ENCODE measurements around the gene UBE2R2.
"Not testable (repeated sequence)": the region's sequence is repeated elsewhere in the genome, so short reads cannot be mapped to it uniquely, and the experiment has no call there.

The UBE2R2 gene

DNA sequence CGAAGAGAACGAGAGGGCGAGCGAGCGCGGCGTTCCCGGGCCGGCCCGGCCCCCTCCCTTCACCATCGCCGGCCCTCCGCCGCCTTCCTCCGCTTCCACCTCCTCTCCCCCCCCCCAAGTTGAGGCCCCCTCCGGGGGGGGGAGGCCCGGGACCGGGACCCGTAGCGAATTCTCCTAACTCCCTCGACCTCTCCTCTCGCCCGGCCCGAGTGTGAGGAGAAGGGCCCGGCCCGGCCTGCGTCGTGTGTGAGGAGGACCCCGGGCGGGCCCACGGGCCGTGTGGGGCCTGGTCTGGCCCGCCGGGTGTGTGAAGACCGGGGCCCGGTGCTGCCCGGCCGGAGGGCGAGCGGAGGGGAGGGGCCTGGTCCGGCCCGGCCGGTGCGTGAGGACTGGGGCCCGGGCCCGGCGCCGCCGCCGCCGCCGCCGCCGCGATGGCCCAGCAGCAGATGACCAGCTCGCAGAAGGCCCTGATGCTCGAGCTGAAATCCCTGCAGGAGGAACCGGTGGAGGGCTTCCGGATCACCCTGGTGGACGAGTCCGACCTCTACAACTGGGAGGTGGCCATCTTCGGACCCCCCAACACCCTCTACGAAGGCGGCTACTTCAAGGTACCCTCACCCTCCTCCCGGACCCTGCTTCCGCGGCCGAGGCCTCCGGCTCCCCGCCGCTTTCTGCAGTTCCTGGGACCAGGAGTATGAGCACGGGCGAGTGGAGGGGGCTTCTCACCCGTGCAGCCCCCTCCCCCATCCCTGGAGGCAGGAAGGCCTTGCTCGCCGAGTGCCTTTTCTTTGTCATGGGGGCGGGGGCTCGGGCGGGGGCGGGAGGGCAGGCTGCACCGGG, 587 bp downstream of the UBE2R2 start:
- H3K27ac ChIP-seq (ENCODE audit: low read depth in 2 of 2, low read length in 2 of 2), result peak overlapping the region; percentile 99 to 100
- peak overlapping the region; percentile 87 to 97 for H3K9ac ChIP-seq (ENCODE audit: low read depth in 1 of 2, low read length in 2 of 2)
- no peaks in the 10 kb centered on the region for H3K9me3 ChIP-seq (ENCODE audit: control insufficient read depth in 2 of 2, low read length in 2 of 2)
- no peaks in the 10 kb centered on the region for H3K36me3 ChIP-seq (ENCODE audit: control insufficient read depth in 2 of 2, insufficient read depth in 2 of 2, low read length in 2 of 2)
- H3K4me1 ChIP-seq (ENCODE audit: control insufficient read depth in 2 of 2, insufficient read depth in 2 of 2, low read length in 2 of 2), result peaks cover 32 to 42% of the 10 kb centered on the region in 2 donors
- H3K4me3 ChIP-seq (ENCODE audit: low read length in 2 of 2), result peak overlapping the region; percentile 82 to 94
- no peaks in the 10 kb centered on the region for H3K27me3 ChIP-seq (ENCODE audit: control insufficient read depth in 2 of 2, insufficient read depth in 2 of 2, low read length in 2 of 2)

DNA sequence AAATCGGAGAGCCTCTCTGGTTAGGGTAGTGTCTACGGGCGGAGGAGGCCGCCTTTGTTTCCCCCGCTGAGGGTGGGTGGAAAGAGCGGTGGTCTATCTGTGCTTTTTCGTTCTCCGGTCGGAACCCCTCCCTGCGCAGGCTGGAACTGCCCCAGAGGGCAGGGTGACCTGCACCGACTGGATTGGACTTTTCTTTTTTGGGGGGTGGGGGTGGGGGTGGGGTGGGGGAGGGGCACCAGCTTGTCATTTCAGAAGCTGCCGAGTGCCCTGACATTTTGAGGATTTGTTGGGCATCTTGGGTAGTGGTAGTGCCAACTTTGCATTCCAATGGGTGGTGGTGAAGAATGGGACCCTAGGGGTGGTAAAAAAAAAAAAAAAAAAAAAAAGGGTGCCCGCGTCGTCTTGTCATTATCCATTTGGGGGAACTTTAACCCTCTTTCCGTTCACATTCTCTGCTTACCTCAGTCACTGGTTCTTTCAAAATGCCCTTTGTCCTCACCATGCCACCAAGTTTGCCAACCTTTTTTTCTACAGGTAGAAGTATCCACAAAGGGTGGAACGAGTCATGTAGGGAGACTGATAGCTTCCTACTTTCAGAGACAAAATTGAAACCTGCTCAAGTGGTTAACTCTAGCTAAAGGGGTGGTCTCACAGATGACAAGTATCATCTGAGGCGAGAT, 1.3 kb downstream of the UBE2R2 start:
- Histone ChIP-seq H3K36me3 (ENCODE audit: control insufficient read depth in 2 of 2, insufficient read depth in 2 of 2, low read length in 2 of 2) (no peaks in the 10 kb centered on the region), H3K27me3 (ENCODE audit: control insufficient read depth in 2 of 2, insufficient read depth in 2 of 2, low read length in 2 of 2) (no peaks in the 10 kb centered on the region), H3K9ac (ENCODE audit: low read depth in 1 of 2, low read length in 2 of 2) (peak overlapping the region; percentile 85 to 87), H3K9me3 (ENCODE audit: control insufficient read depth in 2 of 2, low read length in 2 of 2) (no peaks in the 10 kb centered on the region), H3K27ac (ENCODE audit: low read depth in 2 of 2, low read length in 2 of 2) (peak overlapping the region; percentile 99 to 100), H3K4me1 (ENCODE audit: control insufficient read depth in 2 of 2, insufficient read depth in 2 of 2, low read length in 2 of 2) (peaks cover 32 to 42% of the 10 kb centered on the region in 2 donors), H3K4me3 (ENCODE audit: low read length in 2 of 2) (peak overlapping the region; percentile 82 to 94)

DNA sequence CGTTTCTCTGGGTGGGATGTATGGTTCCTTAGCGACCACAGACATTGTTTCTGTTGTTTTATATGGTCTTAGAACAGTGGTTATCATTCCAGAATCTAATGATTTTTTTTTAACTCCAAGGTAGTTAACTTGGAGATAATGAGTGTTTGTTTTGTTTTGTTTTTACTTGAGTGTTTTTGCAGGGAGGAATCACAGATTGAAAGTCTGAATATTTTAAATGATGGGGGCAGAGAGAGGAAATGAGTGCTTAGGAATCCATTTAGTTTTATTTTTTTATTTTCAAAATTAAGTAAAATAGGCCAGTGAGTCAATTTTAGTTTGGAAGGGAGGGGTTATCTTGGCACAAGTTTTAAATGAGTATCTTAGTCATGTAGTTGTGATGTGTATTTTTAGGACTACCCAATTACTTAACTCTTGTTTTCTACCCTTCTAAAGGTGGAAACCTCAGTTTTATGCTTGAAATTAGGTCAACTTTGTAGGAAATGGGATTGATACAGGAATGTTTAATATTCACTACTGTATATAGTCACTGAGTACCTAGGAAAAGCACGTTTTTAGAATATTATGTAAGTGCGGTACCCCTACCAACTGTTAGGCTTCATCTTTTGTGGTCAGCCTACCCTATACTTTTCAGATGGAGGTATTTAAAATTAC, 2.0 kb downstream of the UBE2R2 start:
- Histone ChIP-seq H3K9me3 (ENCODE audit: control insufficient read depth in 2 of 2, low read length in 2 of 2) (no peaks in the 10 kb centered on the region), H3K9ac (ENCODE audit: low read depth in 1 of 2, low read length in 2 of 2) (peak overlapping the region; percentile 85 to 87), H3K27me3 (ENCODE audit: control insufficient read depth in 2 of 2, insufficient read depth in 2 of 2, low read length in 2 of 2) (no peaks in the 10 kb centered on the region), H3K4me3 (ENCODE audit: low read length in 2 of 2) (peak overlapping the region; percentile 82 to 94), H3K27ac (ENCODE audit: low read depth in 2 of 2, low read length in 2 of 2) (peak overlapping the region; percentile 99 to 100), H3K36me3 (ENCODE audit: control insufficient read depth in 2 of 2, insufficient read depth in 2 of 2, low read length in 2 of 2) (no peaks in the 10 kb centered on the region), H3K4me1 (ENCODE audit: control insufficient read depth in 2 of 2, insufficient read depth in 2 of 2, low read length in 2 of 2) (peaks cover 29 to 39% of the 10 kb centered on the region in 2 donors)

- no peaks in the 10 kb centered on the region for H3K36me3 ChIP-seq (ENCODE audit: control insufficient read depth in 2 of 2, insufficient read depth in 2 of 2, low read length in 2 of 2)
- H3K4me1 ChIP-seq (ENCODE audit: control insufficient read depth in 2 of 2, insufficient read depth in 2 of 2, low read length in 2 of 2), result peaks cover 19 to 28% of the 10 kb centered on the region in 2 donors
- no peaks in the 10 kb centered on the region for H3K27me3 ChIP-seq (ENCODE audit: control insufficient read depth in 2 of 2, insufficient read depth in 2 of 2, low read length in 2 of 2)
- no peak overlapping the region for H3K27ac ChIP-seq (ENCODE audit: low read depth in 2 of 2, low read length in 2 of 2)
- no peaks in the 10 kb centered on the region for H3K9me3 ChIP-seq (ENCODE audit: control insufficient read depth in 2 of 2, low read length in 2 of 2)
- no peak overlapping the region for H3K4me3 ChIP-seq (ENCODE audit: low read length in 2 of 2)
- H3K9ac ChIP-seq (ENCODE audit: low read depth in 1 of 2, low read length in 2 of 2), result no peak overlapping the region
Measured at GRCh38 chr9:33820231-33820745, 3.3 kb downstream of the UBE2R2 start.

DNA sequence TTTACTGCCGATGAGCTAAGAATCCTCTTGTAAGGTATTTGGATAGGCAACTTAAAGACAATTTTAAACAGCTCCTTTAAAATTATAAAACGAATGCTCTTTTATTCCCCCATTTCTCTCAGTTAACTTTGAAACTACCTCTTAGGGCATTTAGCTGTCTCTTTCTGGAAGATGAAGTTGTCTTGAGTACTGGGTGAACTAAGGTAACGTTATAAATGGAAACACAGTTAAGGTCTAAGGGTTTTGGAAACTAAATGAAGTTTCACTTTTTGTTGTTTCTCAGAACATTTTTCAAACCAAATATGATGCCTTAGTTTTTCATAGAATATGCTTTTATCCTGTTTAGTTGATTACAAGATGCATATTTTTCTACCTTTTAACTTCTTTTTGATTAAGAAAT, 6.8 kb downstream of the UBE2R2 start:
- Histone ChIP-seq H3K4me1 (ENCODE audit: control insufficient read depth in 2 of 2, insufficient read depth in 2 of 2, low read length in 2 of 2) (peaks cover 4 to 12% of the 10 kb centered on the region in 2 donors), H3K36me3 (ENCODE audit: control insufficient read depth in 2 of 2, insufficient read depth in 2 of 2, low read length in 2 of 2) (no peaks in the 10 kb centered on the region), H3K4me3 (ENCODE audit: low read length in 2 of 2) (no peak overlapping the region), H3K27ac (ENCODE audit: low read depth in 2 of 2, low read length in 2 of 2) (no peak overlapping the region), H3K27me3 (ENCODE audit: control insufficient read depth in 2 of 2, insufficient read depth in 2 of 2, low read length in 2 of 2) (no peaks in the 10 kb centered on the region), H3K9ac (ENCODE audit: low read depth in 1 of 2, low read length in 2 of 2) (no peak overlapping the region), H3K9me3 (ENCODE audit: control insufficient read depth in 2 of 2, low read length in 2 of 2) (no peaks in the 10 kb centered on the region)

DNA sequence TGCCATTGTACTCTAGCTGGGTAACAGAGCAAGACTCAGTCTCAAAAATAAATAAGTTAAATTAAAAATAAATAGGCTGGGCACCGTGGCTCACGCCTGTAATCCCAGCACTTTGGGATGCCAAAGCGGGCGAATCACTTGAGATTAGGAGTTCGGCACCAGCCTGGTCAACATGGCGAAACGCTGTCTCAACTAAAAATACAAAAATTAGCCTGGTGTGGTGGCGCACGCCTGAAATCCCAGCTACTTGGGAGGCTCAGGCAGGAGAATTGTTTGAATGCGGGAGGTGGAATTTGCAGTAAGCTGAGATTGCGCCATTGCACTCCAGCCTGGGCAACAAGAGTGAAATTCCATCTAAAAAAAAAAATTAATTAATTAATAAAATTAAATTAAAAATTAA, 10.3 kb downstream of the UBE2R2 start:
- H3K27ac ChIP-seq (ENCODE audit: low read depth in 2 of 2, low read length in 2 of 2); H3K9ac ChIP-seq (ENCODE audit: low read depth in 1 of 2, low read length in 2 of 2); H3K9me3 ChIP-seq (ENCODE audit: control insufficient read depth in 2 of 2, low read length in 2 of 2); H3K4me1 ChIP-seq (ENCODE audit: control insufficient read depth in 2 of 2, insufficient read depth in 2 of 2, low read length in 2 of 2); H3K36me3 ChIP-seq (ENCODE audit: control insufficient read depth in 2 of 2, insufficient read depth in 2 of 2, low read length in 2 of 2); H3K4me3 ChIP-seq (ENCODE audit: low read length in 2 of 2); H3K27me3 ChIP-seq (ENCODE audit: control insufficient read depth in 2 of 2, insufficient read depth in 2 of 2, low read length in 2 of 2): not testable (repeated sequence)

- H3K4me1 ChIP-seq (ENCODE audit: control insufficient read depth in 2 of 2, insufficient read depth in 2 of 2, low read length in 2 of 2); H3K27me3 ChIP-seq (ENCODE audit: control insufficient read depth in 2 of 2, insufficient read depth in 2 of 2, low read length in 2 of 2); H3K27ac ChIP-seq (ENCODE audit: low read depth in 2 of 2, low read length in 2 of 2); H3K36me3 ChIP-seq (ENCODE audit: control insufficient read depth in 2 of 2, insufficient read depth in 2 of 2, low read length in 2 of 2); H3K9ac ChIP-seq (ENCODE audit: low read depth in 1 of 2, low read length in 2 of 2); H3K9me3 ChIP-seq (ENCODE audit: control insufficient read depth in 2 of 2, low read length in 2 of 2); H3K4me3 ChIP-seq (ENCODE audit: low read length in 2 of 2): not testable (repeated sequence)
Measured at GRCh38 chr9:33829641-33830230, 12.8 kb downstream of the UBE2R2 start.

DNA sequence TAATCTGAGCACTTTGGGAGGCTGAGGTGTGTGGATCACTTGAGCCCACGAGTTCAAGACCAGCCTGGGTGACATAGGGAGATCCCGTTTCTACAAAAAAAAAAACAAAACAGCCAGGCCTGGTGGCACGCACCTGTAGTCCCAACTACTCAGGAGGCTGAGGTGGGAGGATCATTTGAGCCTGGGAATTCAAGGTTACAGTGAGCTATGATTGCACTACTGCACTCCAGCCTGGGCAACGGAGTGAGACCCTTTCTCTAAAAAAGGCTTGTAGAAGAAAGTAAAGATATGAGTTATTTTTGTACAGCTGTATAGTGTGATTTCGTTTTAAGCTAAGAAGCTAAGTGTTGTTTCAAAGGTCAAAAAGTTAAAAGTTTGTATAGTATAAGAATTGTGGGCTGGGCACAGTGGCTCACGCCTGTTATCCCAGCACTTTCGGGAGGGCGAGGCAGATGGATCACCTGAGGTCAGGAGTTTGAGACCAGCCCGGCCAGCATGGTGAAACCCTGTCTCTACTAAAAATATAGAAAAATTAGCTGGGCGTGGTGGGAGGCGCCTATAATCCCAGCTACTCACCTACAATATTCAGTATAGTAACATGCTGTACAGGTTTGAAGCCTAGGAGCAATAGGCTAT, 18.8 kb downstream of the UBE2R2 start:
- Histone ChIP-seq H3K9me3 (ENCODE audit: control insufficient read depth in 2 of 2, low read length in 2 of 2) (no peaks in the 10 kb centered on the region), H3K4me1 (ENCODE audit: control insufficient read depth in 2 of 2, insufficient read depth in 2 of 2, low read length in 2 of 2) (peaks cover 4% of the 10 kb centered on the region in 2 donors), H3K27ac (ENCODE audit: low read depth in 2 of 2, low read length in 2 of 2) (no peak overlapping the region), H3K9ac (ENCODE audit: low read depth in 1 of 2, low read length in 2 of 2) (no peak overlapping the region), H3K36me3 (ENCODE audit: control insufficient read depth in 2 of 2, insufficient read depth in 2 of 2, low read length in 2 of 2) (no peaks in the 10 kb centered on the region), H3K27me3 (ENCODE audit: control insufficient read depth in 2 of 2, insufficient read depth in 2 of 2, low read length in 2 of 2) (no peaks in the 10 kb centered on the region), H3K4me3 (ENCODE audit: low read length in 2 of 2) (no peak overlapping the region)

GRCh38 chr9:33836261-33836660, 19.3 kb downstream of the UBE2R2 start:
- H3K4me1 ChIP-seq (ENCODE audit: control insufficient read depth in 2 of 2, insufficient read depth in 2 of 2, low read length in 2 of 2); H3K27ac ChIP-seq (ENCODE audit: low read depth in 2 of 2, low read length in 2 of 2); H3K4me3 ChIP-seq (ENCODE audit: low read length in 2 of 2); H3K9me3 ChIP-seq (ENCODE audit: control insufficient read depth in 2 of 2, low read length in 2 of 2); H3K27me3 ChIP-seq (ENCODE audit: control insufficient read depth in 2 of 2, insufficient read depth in 2 of 2, low read length in 2 of 2); H3K9ac ChIP-seq (ENCODE audit: low read depth in 1 of 2, low read length in 2 of 2); H3K36me3 ChIP-seq (ENCODE audit: control insufficient read depth in 2 of 2, insufficient read depth in 2 of 2, low read length in 2 of 2): not testable (repeated sequence)

Data from mucosa of rectum (tissue), 2 donors.